GM18507 (cell line): ENCODE results near the gene RPRML.

Experiments used
- DNase-seq: peaks from one replicate; pipeline ENCODE4 v3.0.0; 2011; ENCODE audit warnings: low read depth; ENCODE audit not compliant: insufficient read length; ENCODE audit errors: extremely low spot score
- FAIRE-seq: peaks from 2 replicates; lab custom pipeline; 2011; peaks lifted over from hg19 to GRCh38; lab: Jason Lieb, UNC

The RPRML gene

DNA sequence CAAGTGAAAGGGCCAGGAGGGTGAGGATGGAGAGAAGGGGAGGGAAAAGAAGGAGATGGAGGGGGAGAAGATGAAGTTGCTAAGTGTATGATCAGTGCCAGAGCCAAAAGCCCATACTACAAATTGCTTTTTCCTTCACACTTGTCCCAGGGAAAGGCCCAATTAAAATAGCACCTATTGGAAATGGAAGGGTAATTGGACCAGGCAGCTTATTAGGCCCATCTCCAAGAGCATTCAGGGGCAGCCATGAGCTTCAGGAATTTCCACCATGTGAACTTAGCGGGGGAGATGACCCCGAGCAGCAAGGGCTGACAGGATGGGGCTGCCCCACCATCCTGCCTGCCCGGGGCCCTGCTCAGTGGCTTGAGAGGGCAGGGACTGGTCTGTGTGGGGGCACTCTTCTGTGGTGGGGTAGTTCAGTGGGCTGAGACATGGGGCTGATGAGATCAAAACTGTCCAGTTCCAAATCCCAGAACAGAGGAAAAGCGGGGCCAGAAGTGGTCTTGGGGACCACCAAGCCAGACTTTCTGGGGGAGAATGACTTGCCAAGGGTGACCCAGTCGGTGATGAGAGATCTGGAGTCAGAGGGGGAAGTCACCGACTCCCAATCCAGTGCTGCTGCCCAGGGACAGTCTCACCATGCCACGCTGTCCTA lies 28.6 kb downstream of the RPRML start:
- no peak for DNase-seq

DNA sequence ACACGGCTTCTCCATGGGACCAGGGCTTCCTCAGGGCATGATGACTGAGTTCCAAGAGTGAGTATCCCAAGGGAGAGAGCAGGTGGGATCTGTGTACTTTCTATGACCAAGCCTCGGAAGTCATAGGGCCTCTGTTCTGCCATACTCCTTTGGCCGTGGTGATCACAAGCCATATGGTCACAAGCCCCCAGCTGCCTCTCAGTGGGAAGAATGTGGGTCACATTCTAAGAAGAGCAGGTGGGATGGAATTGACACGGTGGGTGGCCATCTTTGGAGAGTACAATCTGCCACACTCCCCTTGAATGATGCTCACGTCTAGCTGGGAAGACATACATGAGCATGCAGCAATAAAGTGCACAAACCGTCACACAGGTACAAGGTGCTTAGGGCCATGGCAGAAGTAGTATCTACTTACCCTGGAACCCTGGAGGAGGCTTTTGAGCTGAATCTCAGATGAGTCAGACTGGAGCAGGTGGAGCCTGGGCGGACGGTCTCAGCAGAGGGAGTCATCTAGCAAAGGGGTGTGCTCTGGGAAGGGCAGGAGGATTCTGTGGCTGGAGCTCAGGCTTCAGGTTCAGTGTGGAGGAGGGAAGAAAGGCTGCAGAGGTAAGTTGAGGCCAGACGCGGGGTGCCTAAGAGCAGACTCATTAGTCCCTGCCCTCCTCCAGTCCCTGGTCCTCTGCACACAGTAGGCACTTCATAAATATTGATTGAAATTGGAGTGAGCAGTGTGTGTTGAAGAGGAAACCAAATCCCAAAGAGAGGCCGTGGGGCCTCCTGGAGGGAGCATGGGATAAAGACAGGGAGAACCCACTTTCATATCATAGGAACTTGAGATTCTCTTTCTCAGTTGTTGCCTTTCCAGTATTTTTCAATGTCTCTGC lies 29.5 kb downstream of the RPRML start:
- FAIRE-seq: no peak
- no peak for DNase-seq

More for the DNA sequence above, 28.6 kb downstream of the RPRML start:
- no peak for FAIRE-seq

DNA sequence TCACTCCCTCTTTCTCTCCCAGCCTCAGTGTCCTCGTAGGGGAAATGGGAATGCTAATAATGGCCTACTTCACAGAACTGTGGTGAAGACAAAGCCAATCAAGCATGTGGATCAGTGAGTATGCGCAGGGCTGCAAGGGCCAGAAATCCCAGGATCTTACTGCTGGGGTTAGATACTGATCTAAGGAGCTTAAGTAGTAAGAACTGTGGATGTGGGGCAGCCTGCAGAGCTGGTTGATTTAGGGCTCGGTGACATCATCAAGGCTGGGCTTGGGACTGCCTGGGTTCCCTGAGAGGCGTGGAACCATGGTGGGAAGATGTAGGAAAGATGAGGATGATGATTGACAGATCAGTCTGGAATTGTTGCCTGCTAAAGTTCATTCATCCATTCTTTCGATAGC lies 30.5 kb downstream of the RPRML start:
- DNase-seq (no peak), FAIRE-seq (no peak)

DNA sequence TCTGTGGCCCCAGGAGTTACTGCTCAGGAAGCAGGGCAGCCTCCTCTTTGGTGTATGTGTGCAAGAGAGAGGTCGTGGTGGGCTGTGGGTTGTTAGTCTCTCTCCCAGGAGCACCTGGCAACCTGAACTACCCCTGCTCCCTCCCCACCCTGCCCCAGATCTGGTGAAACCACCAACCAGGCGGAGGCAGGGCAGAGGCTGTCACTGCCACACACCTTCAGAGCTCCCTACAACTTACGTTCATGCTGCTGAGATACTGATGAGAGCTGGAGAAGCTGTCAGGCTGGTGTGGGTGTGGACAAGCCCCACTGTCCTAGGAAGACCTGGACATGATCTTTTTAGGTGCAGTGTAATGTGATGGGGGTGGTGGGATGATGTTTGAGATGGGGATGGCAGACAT lies 31.8 kb downstream of the RPRML start:
- no peak for DNase-seq

DNA sequence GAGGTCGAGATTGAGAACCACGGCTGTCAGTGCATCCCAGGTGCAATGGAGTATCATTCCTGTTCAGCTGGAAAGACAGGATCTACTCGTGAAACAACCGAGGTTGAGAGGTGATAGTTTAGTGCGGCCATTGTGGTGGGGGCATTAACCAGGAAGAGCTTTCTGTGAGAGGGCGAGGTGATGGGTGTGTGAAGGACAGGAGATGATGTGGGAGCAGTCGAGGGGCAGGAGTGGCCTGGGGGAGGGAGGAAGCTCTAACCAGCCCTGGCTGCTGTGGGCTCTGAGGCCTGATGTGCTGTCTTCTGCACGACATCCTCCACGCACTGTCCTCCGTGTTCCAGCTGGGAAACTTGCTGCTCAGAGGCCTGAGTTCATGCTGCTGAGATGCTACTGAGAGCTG lies 34.1 kb downstream of the RPRML start:
- DNase-seq (no peak), FAIRE-seq (no peak)

More for the DNA sequence above, 31.8 kb downstream of the RPRML start:
- FAIRE-seq: no peak

DNA sequence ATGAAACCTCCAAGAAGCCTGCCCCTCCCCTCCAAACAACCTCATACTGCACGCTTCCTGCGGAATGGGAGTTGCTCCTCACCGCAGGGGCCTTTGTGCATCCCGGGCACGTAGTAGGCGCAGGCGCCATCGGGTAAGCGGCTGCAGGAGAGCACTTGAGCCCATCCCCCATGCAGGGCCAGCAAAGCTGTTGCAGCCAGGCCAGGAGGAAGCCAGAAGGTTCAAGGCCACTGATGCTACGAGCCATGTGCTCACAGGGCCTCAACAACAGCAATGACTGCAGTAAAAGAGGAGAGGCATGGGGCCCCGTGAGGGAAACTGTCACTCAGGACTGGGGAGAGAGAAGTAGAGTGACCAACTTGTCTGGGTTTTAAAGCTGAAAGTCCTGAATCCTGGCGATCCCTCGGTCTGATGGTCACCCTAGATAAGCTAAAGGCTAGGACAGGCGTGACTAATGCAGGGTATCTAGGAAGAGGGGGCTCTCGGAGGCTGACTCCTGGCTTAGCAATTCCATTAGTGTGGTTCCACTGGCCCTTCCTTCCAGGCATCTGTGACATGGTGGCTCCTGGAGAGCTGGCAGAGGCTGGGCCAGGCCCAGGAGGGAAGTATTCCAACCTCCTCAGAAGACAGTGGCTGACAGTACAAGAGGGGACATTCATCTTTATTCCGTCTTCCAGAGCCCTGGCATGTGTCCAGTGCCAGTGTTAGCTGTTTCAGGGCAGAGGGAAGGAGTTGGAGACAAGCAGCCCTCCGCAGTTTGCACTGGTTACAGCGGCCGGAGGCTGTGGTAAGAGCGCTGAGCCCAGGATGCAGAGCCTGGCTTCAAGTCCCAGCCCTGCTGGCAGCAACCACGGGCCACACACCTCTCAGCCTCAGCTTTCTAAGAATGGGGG lies 35.3 kb downstream of the RPRML start:
- DNase-seq: no peak

DNA sequence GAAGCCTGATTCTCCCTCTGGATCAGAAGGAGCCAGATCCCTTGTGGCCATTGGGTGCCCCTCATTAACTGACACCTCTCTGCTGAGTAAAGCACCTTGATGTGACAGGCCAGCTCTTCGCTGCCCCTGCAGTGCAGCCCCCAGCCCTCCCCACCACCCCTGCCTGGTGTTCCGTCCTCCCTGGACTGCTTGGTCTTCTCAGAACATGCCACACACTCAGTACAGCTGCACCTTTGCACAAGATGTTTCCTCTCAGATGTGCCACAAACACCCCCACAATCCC lies 35.9 kb downstream of the RPRML start:
- DNase-seq (no peak), FAIRE-seq (no peak)

More for the DNA sequence above, 35.3 kb downstream of the RPRML start:
- no peak for FAIRE-seq

DNA sequence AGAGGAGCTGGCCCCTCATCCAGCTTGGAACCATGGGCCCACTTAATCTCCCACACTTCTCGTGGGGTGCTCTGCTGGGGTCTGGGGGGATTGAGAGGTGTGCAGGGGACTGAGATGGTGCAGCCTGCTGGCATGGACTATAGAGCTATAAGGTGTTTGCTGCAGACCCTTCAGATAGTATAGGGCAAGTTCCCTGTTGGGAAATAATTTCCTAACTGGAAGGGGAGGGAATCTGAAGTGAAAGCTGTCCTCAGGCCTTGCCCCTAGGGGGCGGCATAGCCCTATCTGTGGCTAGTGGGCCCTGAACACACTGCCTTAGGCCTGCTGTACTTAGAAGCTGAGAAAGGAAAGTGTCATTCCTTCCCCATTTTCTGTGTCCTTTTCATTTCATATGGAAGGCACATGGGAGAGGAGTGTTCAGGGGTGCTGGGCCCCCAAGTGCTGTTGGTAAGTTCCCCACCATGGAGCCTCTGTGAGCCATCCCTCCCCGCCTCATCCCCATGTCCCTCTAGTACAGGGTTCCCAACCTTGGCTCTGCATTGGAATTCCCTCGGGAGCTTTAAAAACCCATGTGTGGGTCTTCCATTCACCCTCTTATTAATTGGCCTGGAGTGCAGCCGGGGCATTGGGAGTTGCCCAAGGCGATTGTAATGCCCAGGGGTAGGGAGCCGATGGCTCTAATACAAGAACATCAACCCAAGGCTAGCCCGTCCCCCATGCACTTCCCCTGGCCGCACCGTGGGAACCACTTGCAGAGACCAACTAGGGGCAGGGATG lies 36.4 kb downstream of the RPRML start:
- DNase-seq: peak; percentile 33

DNA sequence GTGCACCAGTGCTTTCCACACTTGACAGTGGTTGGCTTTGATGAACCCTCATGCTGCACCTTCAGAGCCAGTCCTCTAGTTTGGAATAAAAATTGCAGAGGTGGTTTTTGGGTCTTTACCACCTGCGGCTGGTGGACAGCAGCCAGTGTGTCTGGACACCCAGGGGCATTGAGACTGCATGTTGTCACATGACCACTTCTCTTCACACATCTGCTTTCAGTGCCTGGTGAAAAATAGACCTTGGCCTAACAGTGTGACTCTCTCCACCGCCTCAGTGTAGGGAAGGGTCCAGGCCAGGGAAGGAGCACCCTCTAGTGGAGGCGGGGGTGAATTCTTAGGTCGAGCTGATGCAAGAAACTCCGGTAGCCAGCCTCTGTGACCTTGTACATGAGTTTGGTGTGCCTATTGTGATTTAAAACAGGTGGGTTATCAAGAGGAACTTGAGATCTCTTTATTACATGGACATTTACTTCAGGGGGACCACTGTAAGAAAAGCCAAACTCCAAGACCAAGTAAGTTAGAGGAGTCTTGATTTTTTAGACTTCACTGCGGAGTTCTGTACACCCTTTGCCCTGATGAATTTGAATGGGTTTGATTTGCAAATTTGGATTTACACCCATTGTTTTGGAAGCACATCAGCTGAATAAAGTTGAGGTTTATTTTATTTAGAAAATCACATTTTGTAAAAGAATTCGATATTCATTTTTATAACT lies 38.2 kb downstream of the RPRML start:
- DNase-seq (peak; percentile 64), FAIRE-seq (peak; percentile 69)

More for the DNA sequence above, 36.4 kb downstream of the RPRML start:
- peak; percentile 75 for FAIRE-seq

DNA sequence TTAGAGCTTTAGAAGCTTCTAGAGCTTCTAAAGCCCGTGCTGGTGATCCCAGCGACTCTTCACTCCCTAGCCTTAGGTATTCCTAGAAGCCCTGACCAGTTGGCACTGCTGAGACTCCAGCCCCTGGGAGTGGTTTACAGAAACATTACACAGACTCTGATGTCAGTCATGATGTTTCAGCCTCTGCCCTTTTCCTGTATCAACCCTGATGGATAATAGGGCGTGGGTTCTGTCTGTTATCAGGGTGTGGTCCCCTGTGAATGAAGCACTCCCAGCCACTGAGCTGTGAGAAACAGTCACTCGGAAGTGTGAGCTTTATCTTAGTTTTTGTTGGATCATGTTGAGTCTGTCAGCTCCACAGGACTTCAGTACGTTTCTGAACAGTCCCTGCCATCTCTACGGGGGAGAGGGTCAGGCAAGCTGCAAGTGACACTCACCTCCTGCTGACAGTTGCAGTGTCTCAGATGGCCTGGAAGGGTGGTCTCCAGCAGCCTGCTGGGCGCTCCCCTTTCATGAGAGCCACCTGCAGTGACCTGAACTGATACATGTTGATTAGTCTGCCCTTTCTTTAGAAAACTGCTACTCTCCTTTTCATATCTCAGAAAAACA lies 43.3 kb downstream of the RPRML start:
- no peak for FAIRE-seq
- no peak for DNase-seq

DNA sequence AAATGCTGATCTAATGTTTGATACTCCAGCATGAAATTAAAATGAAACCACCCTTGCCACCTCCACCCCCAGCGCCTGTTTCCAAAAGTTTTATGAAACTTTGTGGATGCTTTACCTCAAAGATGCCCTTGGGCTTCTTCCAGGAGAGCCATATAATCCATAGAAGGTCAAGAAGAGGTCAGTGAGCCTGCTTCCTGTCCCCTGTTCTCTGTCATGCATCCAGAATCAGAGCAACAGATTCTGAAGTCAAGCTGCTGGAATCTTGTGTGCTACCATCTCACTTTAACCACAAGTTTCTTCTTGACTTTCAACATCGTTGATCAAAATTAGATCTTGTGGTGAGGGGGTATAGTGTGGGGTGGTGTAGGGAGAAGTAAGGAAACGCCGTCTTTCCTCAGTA lies 47.5 kb downstream of the RPRML start:
- DNase-seq: no peak
- FAIRE-seq: no peak

DNA sequence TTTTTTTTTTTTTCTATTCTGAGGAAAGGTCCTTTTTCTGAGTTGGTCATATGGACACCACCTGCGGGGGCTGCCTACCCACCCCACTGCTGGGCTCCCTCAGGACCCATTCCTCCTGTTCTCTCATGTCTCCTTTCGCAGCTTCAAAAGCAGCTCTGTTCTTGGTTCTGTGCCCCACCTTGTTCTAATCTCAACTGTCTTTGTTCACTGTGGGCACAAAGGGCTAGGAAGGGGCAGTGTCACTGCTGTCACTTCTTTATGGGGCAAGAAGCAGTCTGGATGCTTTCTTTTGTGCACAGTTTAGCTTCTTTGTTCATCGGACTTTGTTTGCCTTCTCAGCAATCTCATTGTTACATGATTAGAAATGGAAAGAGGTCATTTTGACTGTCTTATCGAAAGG lies 49.0 kb downstream of the RPRML start:
- FAIRE-seq (no peak), DNase-seq (no peak)

DNA sequence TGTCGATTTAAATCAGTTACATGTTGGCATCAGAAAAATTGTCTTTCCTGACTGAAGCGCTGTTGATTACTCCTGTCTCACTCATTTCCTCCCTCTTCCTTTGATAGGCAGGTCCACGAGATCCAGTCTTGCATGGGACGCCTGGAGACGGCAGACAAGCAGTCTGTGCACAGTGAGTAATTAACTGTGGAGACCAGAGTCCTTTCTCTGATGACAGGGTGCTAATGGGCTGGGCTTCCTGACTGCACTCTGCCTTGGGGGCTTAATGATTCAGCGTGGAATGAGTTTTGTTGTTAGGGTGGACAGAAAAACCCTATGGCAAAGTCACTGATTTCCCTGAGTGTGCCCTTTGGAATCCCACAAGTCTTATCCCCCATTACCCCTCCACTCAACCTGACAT lies 49.6 kb downstream of the RPRML start:
- FAIRE-seq: no peak
- no peak for DNase-seq

DNA sequence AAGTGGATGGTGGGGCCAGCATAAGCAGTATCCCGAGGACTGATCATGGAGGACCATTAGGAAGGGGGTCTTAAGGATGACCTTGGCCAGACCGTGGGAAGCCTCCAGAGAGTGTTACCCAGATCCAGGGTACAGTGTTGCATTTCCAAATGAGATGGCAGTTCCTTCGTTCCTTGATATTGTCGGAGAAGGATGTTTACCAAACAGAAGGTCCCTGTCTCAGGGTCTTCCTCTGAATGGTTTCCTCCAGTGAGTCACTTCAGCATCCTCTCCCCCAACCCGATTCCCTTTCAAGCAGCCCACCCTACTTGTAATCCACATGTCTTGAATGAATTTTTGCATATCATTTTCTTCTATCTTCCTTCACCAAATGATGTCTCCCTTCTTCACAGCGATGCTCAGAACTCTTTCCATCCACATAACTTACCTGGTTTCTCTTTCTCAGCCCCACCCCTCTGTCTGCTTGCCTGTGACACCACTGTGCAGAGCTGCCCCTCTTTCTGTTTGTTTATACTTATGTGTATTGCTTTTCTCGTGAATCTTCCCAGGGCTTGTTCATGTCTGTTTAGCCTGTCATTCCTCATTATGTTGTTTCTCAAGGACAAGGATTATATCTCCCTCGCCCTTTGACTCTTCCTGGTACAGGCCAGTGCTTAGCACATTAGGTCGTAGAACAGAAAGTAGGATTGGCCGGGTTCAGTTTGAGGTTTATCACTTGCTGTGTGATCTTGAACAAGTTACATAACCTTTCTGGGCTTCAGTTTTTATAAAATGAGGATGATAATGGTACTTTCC lies 50.4 kb downstream of the RPRML start:
- DNase-seq: no peak
- no peak for FAIRE-seq
